T-helper 1 cell (primary cell): ENCODE measurements around the gene RPS6KA5.
"Not testable (repeated sequence)": the region's sequence is repeated elsewhere in the genome, so short reads cannot be mapped to it uniquely, and the experiment has no call there.

ENCODE experiments used
- DNase-seq, 5 donors: peaks; one replicate each; pipeline ENCODE4 v3.0.0-alpha.2; 2012 to 2020
- total RNA-seq, 4 donors: gene quantifications; one replicate each; lab custom pipeline; 2026; lab: John Stamatoyannopoulos, UW

RPS6KA5 gene
- 41.4 to 64.8 (median 52.6) reads per million in 4 donors for total RNA-seq

- peak; percentile 100 for DNase-seq
Measured at GRCh38 chr14:91060351-91061055, at the start of gene RPS6KA5. Gene RPS6KA5 (minus strand): TSS chr14:91060641. CDS start chr14:91060434, 207 bp downstream.

- peak in 1 of 5 donors; percentile 82 for DNase-seq
Measured at GRCh38 chr14:91108941-91109611, 48.6 kb upstream of the RPS6KA5 start.

- no peak for DNase-seq
Measured at GRCh38 chr14:91103116-91103515, 42.7 kb upstream of the RPS6KA5 start.

- DNase-seq, result no peak
Measured at GRCh38 chr14:91100102-91100501, 39.7 kb upstream of the RPS6KA5 start.

GRCh38 chr14:91098591-91098990 lies 38.1 kb upstream of the RPS6KA5 start:
- DNase-seq, result no peak

- DNase-seq, result not testable (repeated sequence)
Measured at GRCh38 chr14:91097657-91098056, 37.2 kb upstream of the RPS6KA5 start.

- no peak for DNase-seq
Measured at GRCh38 chr14:91095178-91095577, 34.7 kb upstream of the RPS6KA5 start.

- no peak for DNase-seq
Measured at GRCh38 chr14:91094772-91095171, 34.3 kb upstream of the RPS6KA5 start.

GRCh38 chr14:91093743-91094472 lies 33.5 kb upstream of the RPS6KA5 start:
- not testable (repeated sequence) for DNase-seq

GRCh38 chr14:91092073-91092472 lies 31.6 kb upstream of the RPS6KA5 start:
- no peak for DNase-seq

GRCh38 chr14:91090743-91091142 lies 30.3 kb upstream of the RPS6KA5 start:
- no peak for DNase-seq

GRCh38 chr14:91089958-91090535 lies 29.6 kb upstream of the RPS6KA5 start:
- DNase-seq, result no peak

- DNase-seq, result no peak
Measured at GRCh38 chr14:91088585-91089235, 28.3 kb upstream of the RPS6KA5 start.

- DNase-seq, result not testable (repeated sequence)
Measured at GRCh38 chr14:91087470-91087869, 27.0 kb upstream of the RPS6KA5 start.

GRCh38 chr14:91084516-91084915 lies 24.1 kb upstream of the RPS6KA5 start:
- no peak for DNase-seq

- no peak for DNase-seq
Measured at GRCh38 chr14:91082282-91082681, 21.8 kb upstream of the RPS6KA5 start.

GRCh38 chr14:91080071-91080470 lies 19.6 kb upstream of the RPS6KA5 start:
- peak in 1 of 5 donors; percentile 44 for DNase-seq

GRCh38 chr14:91078095-91078737 lies 17.8 kb upstream of the RPS6KA5 start:
- DNase-seq, result peak in 3 of 5 donors; percentile 18 to 92 (median 22)

- DNase-seq, result no peak
Measured at GRCh38 chr14:91075553-91075952, 15.1 kb upstream of the RPS6KA5 start.

GRCh38 chr14:91070572-91070971 lies 10.1 kb upstream of the RPS6KA5 start:
- DNase-seq, result no peak

- DNase-seq, result peak in 1 of 5 donors; percentile 50
Measured at GRCh38 chr14:91068642-91069041, 8.2 kb upstream of the RPS6KA5 start.

- DNase-seq, result peak in 3 of 5 donors; percentile 6 to 58 (median 32)
Measured at GRCh38 chr14:91067186-91067585, 6.7 kb upstream of the RPS6KA5 start.
